G401.6 (cell line): Measurements from ENCODE around the gene PANK1.

Experiments
- FAIRE-seq: peaks from 2 replicates; lab custom pipeline; 2012; peaks lifted over from hg19 to GRCh38; lab: Jason Lieb, UNC

Gene PANK1

DNA sequence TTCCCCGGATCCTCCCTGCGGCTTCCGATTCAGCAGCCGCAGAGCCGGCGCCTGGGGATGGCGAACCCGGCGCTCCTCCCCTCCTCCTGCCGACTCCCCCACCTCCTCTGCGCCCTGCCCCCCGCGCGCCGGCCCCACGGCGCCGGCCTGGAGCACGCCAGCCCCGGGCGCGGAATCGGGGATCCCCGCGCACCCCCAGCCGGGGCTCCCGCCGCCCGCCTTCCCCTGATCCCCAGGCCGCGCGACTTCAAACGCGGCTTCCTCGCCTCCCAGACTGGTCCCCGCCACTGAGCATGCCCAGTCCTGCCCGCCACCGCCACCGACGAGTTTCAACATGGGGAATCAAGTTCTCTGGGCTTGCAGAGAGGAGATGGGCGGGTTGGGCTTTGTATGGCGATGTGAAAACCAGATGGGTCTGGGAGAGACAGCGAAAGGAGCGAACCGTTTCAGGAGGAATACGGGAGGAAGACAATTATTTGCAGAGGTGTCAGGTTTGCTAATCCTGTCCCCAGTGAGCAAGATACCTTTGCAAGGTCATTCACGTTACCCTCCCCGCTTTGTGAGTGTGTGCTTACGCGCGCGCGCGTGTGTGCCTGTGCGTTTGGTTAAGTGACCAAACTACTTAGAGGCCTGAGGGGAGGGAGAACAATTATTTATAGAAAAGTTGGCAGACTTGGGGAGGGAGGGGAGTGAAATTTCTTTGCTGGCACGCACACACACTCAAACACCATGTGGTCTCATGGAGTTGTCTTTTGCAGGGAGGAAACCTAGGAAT is at the start of gene PANK1:
Gene PANK1, minus strand, starts transcription at position 276 of the 775 bp plus-strand sequence. CDS start 351 bp downstream, outside the sequence.
- FAIRE-seq, result no peak

DNA sequence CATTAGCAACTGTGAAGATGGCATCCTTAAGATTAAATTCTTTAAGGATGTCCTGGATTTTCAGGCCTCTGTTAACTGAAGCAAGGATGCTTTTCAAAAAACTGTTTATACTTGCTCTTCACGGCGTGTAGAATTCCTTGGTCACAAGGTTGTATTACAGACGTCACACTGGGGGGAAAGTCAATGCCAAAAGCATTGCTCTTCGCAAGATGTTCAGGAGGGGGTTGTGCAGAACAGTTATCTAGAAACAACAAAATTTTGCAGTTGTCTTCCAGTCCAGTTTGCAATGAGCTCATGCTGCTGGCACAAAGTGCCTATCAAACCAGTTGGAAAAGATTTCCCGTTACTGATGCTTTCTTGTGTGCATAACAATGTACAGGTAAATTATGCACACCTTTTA is 48.1 kb upstream of the PANK1 start:
- no peak for FAIRE-seq

- FAIRE-seq, result no peak
Observed at GRCh38 chr10:89692416-89692815, 47.4 kb upstream of the PANK1 start.

DNA sequence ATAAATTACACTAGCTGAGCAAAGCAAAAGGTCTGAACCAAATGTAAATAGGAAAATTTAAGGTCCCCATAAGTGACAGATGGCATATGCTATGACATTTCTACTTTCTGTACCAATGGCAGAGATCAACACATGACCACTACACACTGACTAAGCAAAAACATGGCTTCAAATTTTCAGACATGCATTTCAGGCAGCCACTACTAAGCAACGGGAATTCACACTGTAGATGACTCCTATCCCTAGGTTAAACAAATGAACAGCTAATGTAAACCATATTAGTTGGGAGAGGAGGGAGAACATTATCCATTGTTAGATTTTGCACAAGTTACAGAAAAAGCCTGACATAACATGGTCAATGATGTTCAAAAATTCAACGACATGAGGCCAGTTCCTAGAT is 45.0 kb upstream of the PANK1 start:
- no peak for FAIRE-seq

GRCh38 chr10:89685936-89686335 is 40.9 kb upstream of the PANK1 start:
- no peak for FAIRE-seq

DNA sequence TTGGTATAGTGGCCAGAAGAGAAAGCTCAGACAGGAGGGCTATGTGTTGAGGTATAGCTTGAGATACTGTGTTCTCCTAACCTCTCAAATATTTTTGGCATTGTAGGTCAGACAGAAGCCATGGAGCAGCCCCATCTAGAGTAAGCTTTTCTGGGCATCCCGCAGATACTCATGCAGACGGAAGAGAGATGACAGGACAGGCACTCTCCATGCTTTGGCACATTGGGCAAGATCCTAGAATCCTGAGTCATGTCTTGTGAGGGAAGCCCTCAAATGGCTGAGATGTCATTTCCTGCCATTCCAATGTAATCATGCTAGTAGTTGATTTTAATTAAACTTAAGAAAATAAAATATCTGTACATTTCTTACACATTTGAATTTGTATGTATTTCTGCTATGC is 39.6 kb upstream of the PANK1 start:
- FAIRE-seq, result no peak

- FAIRE-seq, result no peak
Observed at GRCh38 chr10:89683883-89684282, 38.8 kb upstream of the PANK1 start.

GRCh38 chr10:89679986-89680385 is 34.9 kb upstream of the PANK1 start:
- no peak for FAIRE-seq

DNA sequence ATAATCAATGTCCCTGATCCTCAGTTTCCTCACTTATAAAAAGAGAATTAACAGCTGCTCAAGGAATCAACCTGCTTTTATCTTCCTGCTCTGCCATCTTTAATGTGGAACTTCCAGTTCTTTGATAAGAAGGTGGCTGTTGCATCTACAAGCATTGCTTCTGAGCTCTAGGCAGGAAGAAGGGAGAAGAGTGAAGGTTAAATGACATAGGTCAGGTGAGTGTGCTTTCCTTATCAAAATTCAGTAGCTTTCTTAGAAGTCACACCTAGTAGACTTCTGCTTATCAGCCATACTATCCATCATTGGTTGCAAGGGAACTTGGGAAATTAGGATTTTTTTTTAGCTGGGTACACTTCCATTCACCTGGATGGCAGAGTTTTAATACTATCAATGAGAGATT is 32.3 kb upstream of the PANK1 start:
- no peak for FAIRE-seq

DNA sequence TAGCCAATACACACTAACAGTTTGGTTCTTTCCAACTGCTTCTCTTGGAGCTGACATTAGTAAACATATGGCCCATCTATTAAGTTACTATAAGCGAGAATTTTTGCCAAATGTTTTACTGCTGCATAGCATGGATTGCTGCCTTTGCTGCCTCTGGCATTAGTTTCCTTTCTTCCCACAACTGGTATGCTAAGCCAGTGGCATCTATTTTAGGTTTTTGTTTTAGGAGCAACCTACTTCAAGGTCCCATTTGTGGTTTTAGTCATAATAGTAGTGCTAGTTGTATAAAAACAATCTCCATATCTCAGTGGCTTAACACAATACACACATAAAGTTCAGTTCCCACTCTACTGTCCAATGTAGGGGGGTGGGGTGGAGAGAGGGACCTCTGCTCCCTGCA is 25.9 kb upstream of the PANK1 start:
- no peak for FAIRE-seq

DNA sequence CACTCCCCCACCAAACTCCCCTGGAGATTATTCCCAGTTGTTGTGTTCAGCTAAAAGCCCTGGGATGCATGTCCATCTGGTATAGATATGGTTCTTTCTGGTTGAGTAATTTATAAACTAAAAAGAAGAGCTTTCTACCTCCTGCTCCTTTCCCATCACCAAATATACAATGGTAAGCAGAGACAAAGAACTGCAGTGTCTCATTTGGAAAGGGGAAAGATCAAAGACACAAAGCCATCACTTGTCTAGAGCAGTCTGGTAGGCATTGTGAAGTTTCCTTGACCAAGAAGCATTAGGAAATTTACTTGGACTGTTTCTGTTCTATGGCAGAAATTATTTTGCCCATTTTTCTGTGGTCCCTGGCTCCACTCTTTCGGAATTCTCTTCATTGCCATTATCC is 24.9 kb upstream of the PANK1 start:
- no peak for FAIRE-seq

GRCh38 chr10:89668386-89669071 is 23.5 kb upstream of the PANK1 start:
- no peak for FAIRE-seq

- no peak for FAIRE-seq
Observed at GRCh38 chr10:89666138-89666537, 21.1 kb upstream of the PANK1 start.

DNA sequence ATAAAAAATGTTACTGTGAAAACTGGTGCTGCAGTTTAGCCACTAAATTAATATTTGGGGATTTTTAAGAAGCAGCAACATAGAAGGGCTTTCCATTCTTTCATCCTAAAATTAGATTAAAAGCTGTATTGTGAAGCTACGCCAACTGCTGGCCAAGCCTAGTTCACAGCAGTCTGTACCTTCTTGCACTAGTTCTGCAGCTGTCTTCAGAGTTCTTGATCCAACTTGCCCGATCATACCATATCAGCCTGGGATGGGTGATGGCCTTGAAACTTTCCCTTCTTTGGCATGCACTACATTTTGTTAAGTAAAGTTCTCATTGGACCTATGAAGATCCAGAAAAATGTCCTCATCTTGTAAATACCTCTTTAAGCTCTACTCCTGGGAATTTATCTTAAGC is 20.3 kb upstream of the PANK1 start:
- FAIRE-seq, result no peak

DNA sequence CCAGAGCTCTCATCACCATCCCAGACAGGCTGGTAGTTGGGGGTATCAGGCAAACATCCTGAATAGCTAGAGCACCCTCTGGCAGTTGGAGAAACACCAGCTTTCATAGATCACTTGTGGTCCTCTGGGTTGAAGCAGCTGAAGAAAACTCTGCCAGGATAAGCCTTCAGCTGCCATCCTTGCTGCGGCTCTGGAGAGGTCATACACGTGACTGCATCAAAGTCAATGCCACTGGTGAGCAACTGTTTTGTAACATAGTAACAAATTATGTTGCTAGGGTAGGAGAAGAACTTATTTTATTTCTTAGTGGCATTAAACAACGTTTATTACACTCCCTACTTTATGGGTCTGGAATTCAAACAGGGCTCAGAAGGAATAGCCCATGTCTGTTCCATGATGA is 19.2 kb upstream of the PANK1 start:
- FAIRE-seq, result no peak

- FAIRE-seq, result no peak
Observed at GRCh38 chr10:89663144-89663543, 18.1 kb upstream of the PANK1 start.

GRCh38 chr10:89662596-89662995 is 17.6 kb upstream of the PANK1 start:
- no peak for FAIRE-seq

- FAIRE-seq, result no peak
Observed at GRCh38 chr10:89659143-89660131, 14.4 kb upstream of the PANK1 start.

- no peak for FAIRE-seq
Observed at GRCh38 chr10:89657302-89657701, 12.3 kb upstream of the PANK1 start.

DNA sequence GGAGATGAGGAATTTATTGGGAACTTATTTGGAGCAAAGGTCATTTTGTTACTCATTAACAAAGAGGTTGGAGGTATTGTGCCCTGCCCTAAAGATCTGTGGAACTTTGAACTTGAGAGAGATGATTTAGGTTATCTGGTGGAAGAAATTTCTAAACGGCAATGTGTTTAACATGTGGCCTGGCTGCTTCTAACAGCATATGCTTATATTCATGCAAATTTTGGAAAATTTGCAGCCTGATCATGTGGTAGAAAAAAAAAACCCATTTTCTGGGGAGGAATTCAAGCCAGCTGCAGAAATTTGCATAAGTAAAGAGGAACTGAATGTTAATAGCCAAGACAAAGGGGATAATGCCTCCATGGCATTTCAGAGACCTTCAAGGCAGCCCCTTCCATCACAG is 10.7 kb upstream of the PANK1 start:
- FAIRE-seq, result no peak

GRCh38 chr10:89653410-89653869 is 8.4 kb upstream of the PANK1 start:
- FAIRE-seq, result no peak

- no peak for FAIRE-seq
Observed at GRCh38 chr10:89652806-89653370, 7.8 kb upstream of the PANK1 start.
